ENCODE data around the gene IL17B.

The IL17B gene

GRCh38 chr5:149379177-149379761 is at the start of gene IL17B:
IL17B (minus strand) TSS chr5:149379292; CDS start chr5:149379225, 67 bp downstream.
- no peak for DNase-seq (ENCODE audit: low read depth in 2 of 2)

- no peak for DNase-seq (ENCODE audit: low read depth in 2 of 2)
Observed at GRCh38 chr5:149428032-149428431, 48.9 kb upstream of the IL17B start.

- DNase-seq (ENCODE audit: low read depth in 2 of 2): no peak
Observed at GRCh38 chr5:149427374-149427773, 48.3 kb upstream of the IL17B start.

GRCh38 chr5:149426931-149427330 is 47.8 kb upstream of the IL17B start:
- DNase-seq (ENCODE audit: low read depth in 2 of 2): no peak

- no peak for DNase-seq (ENCODE audit: low read depth in 2 of 2)
Observed at GRCh38 chr5:149425729-149426128, 46.6 kb upstream of the IL17B start.

- no peak for DNase-seq (ENCODE audit: low read depth in 2 of 2)
Observed at GRCh38 chr5:149424371-149425315, 45.6 kb upstream of the IL17B start.

- DNase-seq (ENCODE audit: low read depth in 2 of 2): no peak
Observed at GRCh38 chr5:149423794-149424268, 44.7 kb upstream of the IL17B start.

GRCh38 chr5:149423049-149423793 is 44.1 kb upstream of the IL17B start:
- DNase-seq (ENCODE audit: low read depth in 2 of 2): no peak

- no peak for DNase-seq (ENCODE audit: low read depth in 2 of 2)
Observed at GRCh38 chr5:149422366-149423048, 43.4 kb upstream of the IL17B start.

GRCh38 chr5:149421834-149422233 is 42.7 kb upstream of the IL17B start:
- DNase-seq (ENCODE audit: low read depth in 2 of 2): no peak

- DNase-seq (ENCODE audit: low read depth in 2 of 2): no peak
Observed at GRCh38 chr5:149421372-149421685, 42.2 kb upstream of the IL17B start.

GRCh38 chr5:149420545-149421371 is 41.7 kb upstream of the IL17B start:
- DNase-seq (ENCODE audit: low read depth in 2 of 2): no peak

GRCh38 chr5:149419859-149420544 is 40.9 kb upstream of the IL17B start:
- no peak for DNase-seq (ENCODE audit: low read depth in 2 of 2)

- no peak for DNase-seq (ENCODE audit: low read depth in 2 of 2)
Observed at GRCh38 chr5:149419532-149419858, 40.4 kb upstream of the IL17B start.

GRCh38 chr5:149418910-149419531 is 39.9 kb upstream of the IL17B start:
- DNase-seq (ENCODE audit: low read depth in 2 of 2): no peak

GRCh38 chr5:149417711-149418368 is 38.7 kb upstream of the IL17B start:
- DNase-seq (ENCODE audit: low read depth in 2 of 2): no peak

- no peak for DNase-seq (ENCODE audit: low read depth in 2 of 2)
Observed at GRCh38 chr5:149416987-149417710, 38.1 kb upstream of the IL17B start.

- DNase-seq (ENCODE audit: low read depth in 2 of 2): no peak
Observed at GRCh38 chr5:149415066-149415967, 36.2 kb upstream of the IL17B start.

Data from stimulated activated CD8-positive, alpha-beta memory T cell treated with anti-CD3 and anti-CD28 coated beads, Interleukin-2, amount 100 ng/mL, for 1 hour (primary cell).